Right lobe of liver (tissue), 4 donors: ENCODE results near the gene ZCCHC14.

Experiments
- CTCF ChIP-seq, 4 donors: fragments of 200-600 bp in 3 of 4; fragments of 450-650 bp in 1 of 4; IDR thresholded peaks; one replicate each; pipeline versions ENCODE4 v1.5.1 to v1.8.0; 2016 to 2022; ENCODE audit warnings: antibody characterized with exemption in 4 of 4, mild to moderate bottlenecking in 2 of 4
- POLR2A ChIP-seq: fragments of 450-650 bp; IDR thresholded peaks from one replicate; pipeline ENCODE4 v1.6.1; 2017; ENCODE audit warnings: antibody characterized with exemption, mild to moderate bottlenecking
- donor health status: DM: no; HTN: no; CAD: no.
- donor health status: DM: no; HTN: no; CAD: no.
- donor health status: DM: no; HTN: yes; CAD: no.

GRCh38 chr16:87366288-87366687 lies 126.5 kb downstream of the ZCCHC14 start:
- TF ChIP-seq CTCF (IDR thresholded peaks at IDR 0.05) (no peak), POLR2A (no peak)
